OCI-LY7 (cell line): ENCODE results near the gene GEN1. TPM values are rescaled to one million over a fixed set of nuclear protein-coding genes. Genes with fewer than 3 reads are reported as not detected.

Experiments used
- BruUV-seq: library from RNA; stranded (reverse); fragments of 400-500 nt; replicated peaks from 2 replicates; lab custom pipeline; 2021; lab: Mats Ljungman, UMichigan
- CTCF ChIA-PET: fragments of 300-600 bp; sonication (Branson Sonifier 250); formaldehyde crosslinking; loops from one replicate; lab custom pipeline; 2022; ENCODE audit warnings: antibody characterized with exemption; ENCODE audit not compliant: unreplicated experiment; lab: Charles Lee
- POLR2A ChIA-PET: fragments of 300-600 bp; sonication (Branson Sonifier 250); formaldehyde crosslinking; loops from one replicate; lab custom pipeline; 2022; ENCODE audit warnings: antibody characterized with exemption; lab: Charles Lee
- DNase-seq: peaks from one replicate; pipeline ENCODE4 v3.0.0-alpha.2; 2015; ENCODE audit warnings: low spot score
- H2AFZ ChIP-seq: fragments of 200-600 bp; sonication (generic), shearing (Covaris generic); 2 replicates; pipeline ENCODE4 v1.6.1; 2014; ENCODE audit warnings: mild to moderate bottlenecking, antibody characterized with exemption, low read length, moderate library complexity
- H3K27ac ChIP-seq: fragments of 200-600 bp; sonication (generic); 2 replicates; pipeline ENCODE4 v1.5.1; 2014; ENCODE audit warnings: mixed run types, low read depth, mild to moderate bottlenecking, moderate library complexity, low read length, inconsistent platforms; ENCODE audit not compliant: poor library complexity, severe bottlenecking
- H3K36me3 ChIP-seq: fragments of 200-600 bp; sonication (generic); 2 replicates; pipeline ENCODE4 v1.6.1; 2014; ENCODE audit warnings: mild to moderate bottlenecking, antibody characterized with exemption, low read length, moderate library complexity, mixed read lengths; ENCODE audit not compliant: insufficient read depth
- H3K4me1 ChIP-seq: fragments of 200-600 bp; sonication (generic); 2 replicates; pipeline ENCODE4 v1.5.1; 2014; ENCODE audit warnings: mild to moderate bottlenecking, low read length; ENCODE audit not compliant: insufficient read depth, poor library complexity, severe bottlenecking
- H3K4me2 ChIP-seq: fragments of 200-600 bp; sonication (generic); 2 replicates; pipeline ENCODE4 v1.6.1; 2014; ENCODE audit warnings: mild to moderate bottlenecking, low read length
- H3K4me3 ChIP-seq: fragments of 200-600 bp; sonication (generic); 2 replicates; pipeline ENCODE4 v1.5.1; 2014; ENCODE audit warnings: mild to moderate bottlenecking, low read depth, low read length; ENCODE audit not compliant: poor library complexity, severe bottlenecking
- H3K79me2 ChIP-seq: fragments of 200-600 bp; sonication (generic); 2 replicates; pipeline ENCODE4 v1.6.1; 2016; ENCODE audit warnings: low read depth, mild to moderate bottlenecking, low read length, moderate library complexity, mixed read lengths; ENCODE audit not compliant: insufficient read depth
- H3K9me2 ChIP-seq: fragments of 200-600 bp; sonication (generic); 2 replicates; pipeline ENCODE4 v1.6.1; 2016; ENCODE audit warnings: mild to moderate bottlenecking, low read length, mixed read lengths; ENCODE audit not compliant: insufficient read depth
- H3K9me3 ChIP-seq: fragments of 200-600 bp; sonication (generic); 2 replicates; pipeline ENCODE4 v1.6.1; 2014; ENCODE audit warnings: mild to moderate bottlenecking, mixed run types, low read length, mixed read lengths
- H4K20me1 ChIP-seq: fragments of 200-600 bp; sonication (generic); 2 replicates; pipeline ENCODE4 v1.6.1; 2014; ENCODE audit warnings: mild to moderate bottlenecking, antibody characterized with exemption, low read length, moderate library complexity, mixed read lengths; ENCODE audit not compliant: insufficient read depth
- EZH2phosphoT487 ChIP-seq: fragments of 200-600 bp; sonication (generic); IDR thresholded peaks from 2 replicates; pipeline ENCODE4 v1.6.1; 2018; ENCODE audit warnings: low read depth, borderline replicate concordance, mild to moderate bottlenecking, mixed run types, antibody characterized with exemption, low read length, moderate library complexity, mixed read lengths
- intact Hi-C: fragments of 100-400 bp; cut with micrococcal nuclease; formaldehyde crosslinking; loops from one replicate; pipeline ENCODE4 v1.10.0; 2022; ENCODE audit not compliant: unreplicated experiment
- total RNA-seq, 2 experiments: library from RNA; depleted of rRNA in 1 of 2; stranded (reverse); fragments of >200 nt in 1 of 2; shearing (Covaris generic) in 1 of 2; gene quantifications; 2 replicates each; pipeline ENCODE4 v1.2.3, GENCODE V29; 2014 to 2022
- TF ChIP-seq, protein P1 (sequence below): fragments of 200-600 bp; sonication (generic); conservative IDR thresholded peaks from 2 replicates; pipeline ENCODE4 v1.5.1; 2014; ENCODE audit warnings: mild to moderate bottlenecking, antibody characterized with exemption, low read length, moderate library complexity, mixed read lengths

GEN1 gene
- total RNA-seq, 2 experiments from 2014 or later, result 52.5 to 112 TPM

DNA sequence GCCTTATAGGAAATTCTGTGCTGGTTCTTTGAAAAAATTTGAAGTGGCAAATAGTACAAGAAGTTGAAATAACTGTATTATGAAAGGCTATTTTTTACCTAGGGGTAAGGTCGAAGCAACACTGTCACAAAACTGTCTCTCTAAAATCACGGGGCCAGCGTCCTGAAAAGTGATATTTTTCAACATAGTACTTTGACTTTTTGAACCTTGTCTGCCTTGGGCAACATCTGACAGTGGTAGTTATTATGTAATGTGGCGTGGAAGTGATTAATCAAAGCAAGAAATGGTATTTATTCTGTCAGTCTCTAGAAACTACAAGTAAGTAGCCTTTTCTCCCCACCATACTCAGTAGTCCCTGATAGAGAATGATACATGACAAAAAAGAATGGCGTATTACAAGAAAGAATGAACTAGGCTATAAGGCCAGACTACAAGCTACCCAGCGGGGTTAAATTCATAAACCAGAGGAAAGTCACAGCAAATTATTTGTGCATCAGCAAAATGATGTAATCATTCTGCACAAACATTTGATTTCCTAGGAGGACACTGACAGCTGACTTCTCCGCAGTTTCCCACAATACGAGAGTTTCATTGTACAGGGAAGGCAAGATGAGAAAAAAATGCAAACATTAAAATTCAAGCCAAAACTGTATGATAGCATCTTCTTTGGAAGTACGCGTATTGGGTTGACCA lies 9.8 kb downstream of the GEN1 start:
- H3K4me1 ChIP-seq, result no peaks in the 10 kb centered on the region
- no peaks in the 10 kb centered on the region; the same call in 1 of the 2 replicates for H4K20me1 ChIP-seq
- H3K27ac ChIP-seq, result no peak overlapping the region
- intact Hi-C loops, result no loop called here
- no peak overlapping the region for H2AFZ ChIP-seq
- no peak for DNase-seq
- no TSS peak for BruUV-seq
- no peak overlapping the region for H3K4me2 ChIP-seq
- H3K9me3 ChIP-seq, result no peaks in the 10 kb centered on the region
- no peak overlapping the region for H3K4me3 ChIP-seq
- CTCF ChIA-PET, result no interaction called here
- H3K79me2 ChIP-seq, result peaks cover 68% of the 10 kb centered on the region
- peaks cover 86% of the 10 kb centered on the region for H3K36me3 ChIP-seq
- TF ChIP-seq, protein P1, sequence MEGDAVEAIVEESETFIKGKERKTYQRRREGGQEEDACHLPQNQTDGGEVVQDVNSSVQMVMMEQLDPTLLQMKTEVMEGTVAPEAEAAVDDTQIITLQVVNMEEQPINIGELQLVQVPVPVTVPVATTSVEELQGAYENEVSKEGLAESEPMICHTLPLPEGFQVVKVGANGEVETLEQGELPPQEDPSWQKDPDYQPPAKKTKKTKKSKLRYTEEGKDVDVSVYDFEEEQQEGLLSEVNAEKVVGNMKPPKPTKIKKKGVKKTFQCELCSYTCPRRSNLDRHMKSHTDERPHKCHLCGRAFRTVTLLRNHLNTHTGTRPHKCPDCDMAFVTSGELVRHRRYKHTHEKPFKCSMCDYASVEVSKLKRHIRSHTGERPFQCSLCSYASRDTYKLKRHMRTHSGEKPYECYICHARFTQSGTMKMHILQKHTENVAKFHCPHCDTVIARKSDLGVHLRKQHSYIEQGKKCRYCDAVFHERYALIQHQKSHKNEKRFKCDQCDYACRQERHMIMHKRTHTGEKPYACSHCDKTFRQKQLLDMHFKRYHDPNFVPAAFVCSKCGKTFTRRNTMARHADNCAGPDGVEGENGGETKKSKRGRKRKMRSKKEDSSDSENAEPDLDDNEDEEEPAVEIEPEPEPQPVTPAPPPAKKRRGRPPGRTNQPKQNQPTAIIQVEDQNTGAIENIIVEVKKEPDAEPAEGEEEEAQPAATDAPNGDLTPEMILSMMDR, result no peak
- no peak for TF ChIP-seq EZH2phosphoT487
- POLR2A ChIA-PET, result no interaction called here
- H3K9me2 ChIP-seq, result no peaks in the 10 kb centered on the region

DNA sequence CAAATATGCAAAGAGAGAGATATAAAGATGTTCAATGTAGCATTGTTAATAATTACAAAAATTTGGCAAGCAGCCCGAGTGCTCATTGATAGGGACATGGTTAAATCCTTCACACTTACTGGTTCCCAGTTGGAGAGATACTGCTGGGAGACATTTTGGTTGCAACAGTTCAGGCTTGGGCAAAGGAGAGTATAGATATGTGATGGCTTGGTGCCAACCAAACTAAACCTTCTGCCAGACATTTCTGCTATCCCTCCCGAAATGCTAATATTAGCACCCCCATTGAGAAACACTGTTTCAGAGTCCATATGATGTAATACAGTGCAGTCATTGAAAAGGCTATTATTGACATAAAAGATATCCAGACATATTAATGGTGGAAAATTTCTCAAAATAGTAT lies 11.5 kb downstream of the GEN1 start:
- intact Hi-C loops, result loop anchor here (5.0 kb wide), 1 partner anchor 48 kb away; no protein-coding TSS in a partner anchor
- CTCF ChIA-PET, result no interaction called here

More for the DNA sequence above, 11.5 kb downstream of the GEN1 start:
- Histone ChIP-seq H3K9me2 (no peaks in the 10 kb centered on the region), H2AFZ (no peak overlapping the region), H3K4me1 (no peaks in the 10 kb centered on the region), H3K4me3 (no peak overlapping the region), H3K9me3 (no peaks in the 10 kb centered on the region), H3K4me2 (no peak overlapping the region), H3K27ac (no peak overlapping the region), H3K79me2 (peaks cover 55% of the 10 kb centered on the region; the same call in 1 of the 2 replicates), H4K20me1 (no peaks in the 10 kb centered on the region), H3K36me3 (peaks cover 89% of the 10 kb centered on the region)
- TF ChIP-seq EZH2phosphoT487, result no peak
- TF ChIP-seq, protein P1, result no peak
- POLR2A ChIA-PET, result no interaction called here
- BruUV-seq, result no TSS peak
- DNase-seq, result no peak
